B cell (primary cell): Measurements from ENCODE around the gene OR51B2. TPM values are rescaled to one million over a fixed set of nuclear protein-coding genes. Genes with fewer than 3 reads are reported as not detected.

Source experiments
- ATAC-seq: fragments of 200-7000 bp; cut with Tn5 transposase; one replicate; pipeline ENCODE4 v1.10.0; 2021; ENCODE audit warnings: low read depth, mild to moderate bottlenecking, moderate number of reproducible peaks, moderate library complexity
- CTCF ChIA-PET: fragments of 350-600 bp; sonication (Branson Sonifier 250); formaldehyde crosslinking; loops from one replicate; lab custom pipeline; 2021; ENCODE audit warnings: antibody characterized with exemption, inconsistent platforms; lab: Charles Lee
- POLR2A ChIA-PET: fragments of 350-600 bp; sonication (Branson Sonifier 250); formaldehyde crosslinking; loops from one replicate; lab custom pipeline; 2021; ENCODE audit warnings: antibody characterized with exemption; lab: Charles Lee
- DNase-seq: peaks from one replicate; pipeline ENCODE4 v3.0.0; 2013
- H2AFZ ChIP-seq: 2 replicates; pipeline ENCODE4 v1.6.1; 2012; ENCODE audit warnings: mild to moderate bottlenecking, low read depth, low read length; ENCODE audit not compliant: insufficient read depth, poor library complexity, severe bottlenecking
- H3K27ac ChIP-seq, 2 donors: 1 replicate in 1 of 2; 2 replicates in 1 of 2; pipeline ENCODE4 v1.5.1; 2012 to 2013; ENCODE audit warnings: low read length in 2 of 2, mild to moderate bottlenecking in 2 of 2, moderate library complexity in 1 of 2
- H3K27me3 ChIP-seq, 4 experiments: fragments of 200-600 bp in 1 of 4; sonication (generic) in 1 of 4; replicated peaks in 1 of 4; 1 replicate in 2 of 4; 2 replicates in 2 of 4; pipeline versions ENCODE4 v1.6.1 to v1.7.0; 2013 to 2016; ENCODE audit warnings: low read length in 3 of 4, mild to moderate bottlenecking in 2 of 4, mixed read lengths in 1 of 4, moderate library complexity in 1 of 4; ENCODE audit not compliant: insufficient read depth in 4 of 4, control insufficient read depth in 3 of 4; ENCODE audit errors: control extremely low read depth in 1 of 4
- H3K36me3 ChIP-seq, 2 experiments: replicated peaks in 1 of 2; 1 replicate in 1 of 2; 2 replicates in 1 of 2; pipeline versions ENCODE4 v1.6.1 to v1.7.1; 2013; ENCODE audit warnings: low read length in 1 of 2; ENCODE audit not compliant: insufficient read depth in 2 of 2, control insufficient read depth in 1 of 2; ENCODE audit errors: control extremely low read depth in 1 of 2, extremely low read depth in 1 of 2
- H3K4me1 ChIP-seq, 2 donors: fragments of 200-600 bp in 1 of 2; sonication (generic) in 1 of 2; 1 replicate in 1 of 2; 2 replicates in 1 of 2; pipeline versions ENCODE4 v1.5.1 to v1.6.1; 2013 to 2017; ENCODE audit warnings: low read length in 2 of 2; ENCODE audit not compliant: control insufficient read depth in 2 of 2, insufficient read depth in 2 of 2
- H3K4me2 ChIP-seq: replicated peaks from 2 replicates; pipeline ENCODE3; 2012; ENCODE audit warnings: mild to moderate bottlenecking, low read depth, low read length; ENCODE audit not compliant: poor library complexity, severe bottlenecking
- H3K4me3 ChIP-seq, 5 experiments: fragments of 200-600 bp in 1 of 5; sonication (generic) in 1 of 5; 1 replicate in 3 of 5; 2 replicates in 2 of 5; pipeline versions ENCODE4 v1.5.1 to v1.7.0; 2011 to 2016; ENCODE audit warnings: low read length in 4 of 5, mild to moderate bottlenecking in 4 of 5, low read depth in 2 of 5, control low read depth in 1 of 5, moderate library complexity in 1 of 5; ENCODE audit not compliant: insufficient read depth in 1 of 5; ENCODE audit errors: control extremely low read depth in 1 of 5, extremely low read depth in 1 of 5
- H3K79me2 ChIP-seq: fragments of 200-600 bp; sonication (generic); one replicate; pipeline ENCODE4 v1.6.0; 2016; ENCODE audit warnings: low read length; ENCODE audit not compliant: control insufficient read depth, insufficient read depth
- H3K9ac ChIP-seq: fragments of 200-600 bp; sonication (generic); 2 replicates; pipeline ENCODE4 v1.6.1; 2017; ENCODE audit warnings: mild to moderate bottlenecking, low read length, moderate library complexity
- H3K9me3 ChIP-seq, 3 donors: one replicate each; pipeline versions ENCODE4 v1.6.1 to v1.7.1; 2013; ENCODE audit warnings: low read length in 2 of 3; ENCODE audit not compliant: control insufficient read depth in 2 of 3, insufficient read depth in 1 of 3; ENCODE audit errors: control extremely low read depth in 1 of 3
- H4K20me1 ChIP-seq: 2 replicates; pipeline ENCODE4 v1.6.0; 2012; ENCODE audit warnings: mild to moderate bottlenecking, low read length; ENCODE audit not compliant: insufficient read depth, control insufficient read depth, poor library complexity, severe bottlenecking
- H3K27ac Mint-ChIP-seq: one replicate; pipeline ENCODE4 v1.8.0; 2021; ENCODE audit warnings: mixed read lengths
- H3K27me3 Mint-ChIP-seq: one replicate; pipeline ENCODE4 v1.8.0; 2021; ENCODE audit warnings: mixed read lengths
- H3K4me1 Mint-ChIP-seq: one replicate; pipeline ENCODE4 v1.8.0; 2021; ENCODE audit warnings: mixed read lengths
- H3K4me3 Mint-ChIP-seq: one replicate; pipeline ENCODE4 v1.8.0; 2021; ENCODE audit warnings: mixed read lengths
- H3K9me3 Mint-ChIP-seq: one replicate; pipeline ENCODE4 v1.8.0; 2022; ENCODE audit warnings: mixed read lengths; ENCODE audit not compliant: insufficient read depth
- CTCF ChIP-seq: fragments of 200-600 bp; IDR thresholded peaks from one replicate; pipeline ENCODE4 v1.8.0; 2022; ENCODE audit warnings: antibody characterized with exemption, mild to moderate bottlenecking
- EZH2 ChIP-seq: IDR thresholded peaks from 2 replicates; pipeline ENCODE4 v1.6.1; 2012; ENCODE audit warnings: borderline replicate concordance, low read depth, mild to moderate bottlenecking, moderate library complexity, low read length; ENCODE audit not compliant: insufficient read depth, poor library complexity, severe bottlenecking
- WGBS: methylation state at CpG from one replicate; pipeline ENCODE4 v1.1.5; 2013; ENCODE audit warnings: missing lambda C conversion rate; ENCODE audit not compliant: insufficient coverage; 5-methylcytosine and 5-hydroxymethylcytosine counted together
- intact Hi-C: fragments of 100-400 bp; cut with micrococcal nuclease; formaldehyde crosslinking; loops from one replicate; pipeline ENCODE4 v1.10.0; 2022
- polyA plus RNA-seq: library from polyadenylated mRNA; depleted of rRNA; stranded (reverse); fragments of >200 nt; gene quantifications from 2 replicates; pipeline ENCODE4 v1.2.3, GENCODE V29; 2012
- total RNA-seq, 2 donors: library from RNA; stranded (reverse); fragments of 120-200 nt in 1 of 2; gene quantifications; 1 replicate in 1 of 2; 2 replicates in 1 of 2; pipeline versions ENCODE4 v1.2.3 to v1.2.4, GENCODE V29; 2013 to 2022

The OR51B2 gene
- total and polyA plus RNA-seq, 2 donors (not counting 1 experiment from before 2014, with no cell fraction given), result not detected

- no CpG with 5 or more reads among the region's 2 CpGs for WGBS
- Histone ChIP-seq H3K27ac (no peak overlapping the region), H3K4me3 (no peak overlapping the region), H3K27me3 (no peaks in the 10 kb centered on the region), H3K4me1 (no peaks in the 10 kb centered on the region), H4K20me1 (no peaks in the 10 kb centered on the region), H3K9ac (no peak overlapping the region), H3K4me2 (no peak overlapping the region), H3K9me3 (no peaks in the 10 kb centered on the region), H3K79me2 (no peaks in the 10 kb centered on the region), H2AFZ (no peak overlapping the region), H3K36me3 (no peaks in the 10 kb centered on the region)
- intact Hi-C loops, result no loop called here
- no peaks in the 10 kb centered on the region for H3K4me1 Mint-ChIP-seq
- H3K27ac Mint-ChIP-seq, result no peak overlapping the region
- no peak overlapping the region for H3K4me3 Mint-ChIP-seq
- H3K27me3 Mint-ChIP-seq, result peaks cover 14% of the 10 kb centered on the region
- ATAC-seq, result no peak
- DNase-seq, result no peak
- CTCF ChIA-PET, result no interaction called here
- POLR2A ChIA-PET, result no interaction called here
- TF ChIP-seq CTCF (no peak), EZH2 (no peak)
- H3K9me3 Mint-ChIP-seq, result peaks cover 2% of the 10 kb centered on the region
Observed at GRCh38 chr11:5364214-5364613, 40.1 kb upstream of the OR51B2 start.

GRCh38 chr11:5363679-5364078, 39.6 kb upstream of the OR51B2 start:
- DNase-seq (no peak), ATAC-seq (no peak)
- Histone ChIP-seq H3K79me2 (no peaks in the 10 kb centered on the region), H3K9me3 (no peaks in the 10 kb centered on the region), H3K27ac (no peak overlapping the region), H2AFZ (no peak overlapping the region), H3K36me3 (no peaks in the 10 kb centered on the region), H3K4me3 (no peak overlapping the region), H3K4me1 (no peaks in the 10 kb centered on the region), H3K27me3 (no peaks in the 10 kb centered on the region), H4K20me1 (no peaks in the 10 kb centered on the region), H3K9ac (no peak overlapping the region), H3K4me2 (no peak overlapping the region)
- H3K4me1 Mint-ChIP-seq, result no peaks in the 10 kb centered on the region
- H3K27me3 Mint-ChIP-seq, result peaks cover 12% of the 10 kb centered on the region
- ChIA-PET POLR2A (no interaction called here), CTCF (no interaction called here)
- H3K27ac Mint-ChIP-seq, result no peak overlapping the region
- TF ChIP-seq CTCF, result no peak
- TF ChIP-seq EZH2, result no peak
- no CpG with 5 or more reads among the region's 1 CpG for WGBS
- intact Hi-C loops, result no loop called here
- no peak overlapping the region for H3K4me3 Mint-ChIP-seq
- H3K9me3 Mint-ChIP-seq, result peaks cover 2% of the 10 kb centered on the region
